GM21576 (cell line): ENCODE data around the gene REN.

Experiments used
- ATAC-seq: cut with Tn5 transposase; IDR thresholded peaks from one replicate; pipeline ENCODE4 v1.9.1; 2021; ENCODE audit warnings: mild to moderate bottlenecking, moderate library complexity; ENCODE audit not compliant: unreplicated experiment

Gene REN

GRCh38 chr1:204154568-204155255, 11.4 kb downstream of the REN start:
- no peak for ATAC-seq

GRCh38 chr1:204153667-204154066, 12.5 kb downstream of the REN start:
- no peak for ATAC-seq

- no peak for ATAC-seq
Observed at GRCh38 chr1:204152310-204153044, 13.7 kb downstream of the REN start.

GRCh38 chr1:204151552-204152309, 14.4 kb downstream of the REN start, which contains the start of gene ETNK2:
Gene ETNK2 (minus strand): TSS chr1:204152044. CDS start chr1:204151852, 192 bp downstream.
- ATAC-seq = no peak

- ATAC-seq = no peak
Observed at GRCh38 chr1:204150702-204151551, 15.2 kb downstream of the REN start.

- ATAC-seq = no peak
Observed at GRCh38 chr1:204149635-204150565, 16.2 kb downstream of the REN start.

GRCh38 chr1:204149107-204149506, 17.0 kb downstream of the REN start:
- no peak for ATAC-seq

- no peak for ATAC-seq
Observed at GRCh38 chr1:204147406-204148383, 18.4 kb downstream of the REN start.

GRCh38 chr1:204146965-204147364, 19.2 kb downstream of the REN start:
- ATAC-seq = no peak

GRCh38 chr1:204146309-204146708, 19.8 kb downstream of the REN start:
- no peak for ATAC-seq

GRCh38 chr1:204145033-204145504, 21.1 kb downstream of the REN start:
- no peak for ATAC-seq

- no peak for ATAC-seq
Observed at GRCh38 chr1:204143276-204144041, 22.7 kb downstream of the REN start.

- no peak for ATAC-seq
Observed at GRCh38 chr1:204142032-204142974, 23.8 kb downstream of the REN start.

GRCh38 chr1:204141131-204141530, 25.0 kb downstream of the REN start:
- no peak for ATAC-seq

GRCh38 chr1:204139952-204140351, 26.2 kb downstream of the REN start:
- no peak for ATAC-seq

- no peak for ATAC-seq
Observed at GRCh38 chr1:204139088-204139487, 27.0 kb downstream of the REN start.
